Measurements from ENCODE around the gene POGK. TPM values are rescaled to one million over a fixed set of nuclear protein-coding genes. Genes with fewer than 3 reads are reported as not detected.

Gene POGK
- total RNA-seq, 1 experiment from 2014 or later = 38.3 TPM

GRCh38 chr1:166858726-166859419, 19.6 kb downstream of the POGK start:
- TF ChIP-seq EZH2 (IDR thresholded peaks at IDR 0.05; ENCODE audit: low read length, unreplicated experiment) (no peak), EZH2phosphoT487 (IDR thresholded peaks at IDR 0.05; ENCODE audit: borderline replicate concordance, low read length) (no peak)
- TF ChIP-seq, protein P1, sequence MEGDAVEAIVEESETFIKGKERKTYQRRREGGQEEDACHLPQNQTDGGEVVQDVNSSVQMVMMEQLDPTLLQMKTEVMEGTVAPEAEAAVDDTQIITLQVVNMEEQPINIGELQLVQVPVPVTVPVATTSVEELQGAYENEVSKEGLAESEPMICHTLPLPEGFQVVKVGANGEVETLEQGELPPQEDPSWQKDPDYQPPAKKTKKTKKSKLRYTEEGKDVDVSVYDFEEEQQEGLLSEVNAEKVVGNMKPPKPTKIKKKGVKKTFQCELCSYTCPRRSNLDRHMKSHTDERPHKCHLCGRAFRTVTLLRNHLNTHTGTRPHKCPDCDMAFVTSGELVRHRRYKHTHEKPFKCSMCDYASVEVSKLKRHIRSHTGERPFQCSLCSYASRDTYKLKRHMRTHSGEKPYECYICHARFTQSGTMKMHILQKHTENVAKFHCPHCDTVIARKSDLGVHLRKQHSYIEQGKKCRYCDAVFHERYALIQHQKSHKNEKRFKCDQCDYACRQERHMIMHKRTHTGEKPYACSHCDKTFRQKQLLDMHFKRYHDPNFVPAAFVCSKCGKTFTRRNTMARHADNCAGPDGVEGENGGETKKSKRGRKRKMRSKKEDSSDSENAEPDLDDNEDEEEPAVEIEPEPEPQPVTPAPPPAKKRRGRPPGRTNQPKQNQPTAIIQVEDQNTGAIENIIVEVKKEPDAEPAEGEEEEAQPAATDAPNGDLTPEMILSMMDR (conservative IDR thresholded peaks at IDR 0.05; ENCODE audit: low read depth, low read length) = no peak
- Histone ChIP-seq H3K36me3 (ENCODE audit: low read depth, low read length) (peaks cover 78% of the 10 kb centered on the region), H3K4me3 (ENCODE audit: low read length) (no peak overlapping the region)

DNA sequence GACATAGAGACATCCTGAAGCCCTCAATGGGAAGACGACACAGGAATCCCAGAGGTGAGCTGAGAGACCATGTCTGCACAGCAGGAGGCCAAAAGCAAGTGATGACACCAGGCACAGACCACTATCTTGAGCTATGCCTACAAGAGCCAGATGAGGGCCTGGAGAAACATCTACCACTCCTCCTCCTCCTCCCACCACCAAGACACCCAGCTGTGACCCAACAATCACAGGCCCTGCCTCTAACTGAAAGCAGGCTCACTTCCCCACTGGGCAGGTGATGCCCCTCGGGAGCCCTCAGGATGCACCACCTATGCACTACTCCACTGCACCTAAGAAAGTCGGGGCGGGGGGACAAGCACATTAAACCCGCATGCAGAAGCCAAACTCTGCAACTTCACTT, 20.3 kb downstream of the POGK start:
- DNase-seq (no peak), ATAC-seq (no peak)
- Histone ChIP-seq H4K20me1 (ENCODE audit: low read length) (no peaks in the 10 kb centered on the region), H3K9ac (ENCODE audit: low read length) (no peak overlapping the region), H3F3A (ENCODE audit: low read length, unreplicated experiment) (no peaks in the 10 kb centered on the region), H3K79me2 (ENCODE audit: low read length) (no peaks in the 10 kb centered on the region), H3K27ac (ENCODE audit: low read length) (no peak overlapping the region), H3K36me3 (ENCODE audit: low read depth, low read length) (peaks cover 78% of the 10 kb centered on the region), H3K27me3 (ENCODE audit: low read length) (no peaks in the 10 kb centered on the region), H3K9me3 (ENCODE audit: low read length) (no peaks in the 10 kb centered on the region), H3K4me2 (ENCODE audit: low read length) (no peak overlapping the region), H3K9me2 (replicated peaks; ENCODE audit: low read length) (no peaks in the 10 kb centered on the region), H2AFZ (ENCODE audit: low read length) (no peak overlapping the region), H3K4me1 (ENCODE audit: insufficient read depth, low read length) (no peaks in the 10 kb centered on the region), H3K4me3 (ENCODE audit: low read length) (no peak overlapping the region)
- no TSS peak for BruUV-seq (replicated peaks)
- CTCF ChIA-PET = no interaction called here
- POLR2A ChIA-PET (ENCODE audit: unreplicated experiment) = no interaction called here
- TF ChIP-seq EZH2phosphoT487 (IDR thresholded peaks at IDR 0.05; ENCODE audit: borderline replicate concordance, low read length) (no peak), EZH2 (IDR thresholded peaks at IDR 0.05; ENCODE audit: low read length, unreplicated experiment) (no peak)
- TF ChIP-seq, protein P1 (conservative IDR thresholded peaks at IDR 0.05; ENCODE audit: low read depth, low read length) = no peak
- intact Hi-C loops (cut with micrococcal nuclease) = no loop called here

More at GRCh38 chr1:166858726-166859419, 19.6 kb downstream of the POGK start:
- no peaks in the 10 kb centered on the region for H3K79me2 ChIP-seq (ENCODE audit: low read length)
- ATAC-seq (no peak), DNase-seq (no peak)
- no peak overlapping the region for H3K4me2 ChIP-seq (ENCODE audit: low read length)
- H3K4me1 ChIP-seq (ENCODE audit: insufficient read depth, low read length) = no peaks in the 10 kb centered on the region
- H3K9me3 ChIP-seq (ENCODE audit: low read length) = no peaks in the 10 kb centered on the region
- BruUV-seq (replicated peaks) = no TSS peak
- H4K20me1 ChIP-seq (ENCODE audit: low read length) = no peaks in the 10 kb centered on the region
- no peaks in the 10 kb centered on the region for H3K9me2 ChIP-seq (replicated peaks; ENCODE audit: low read length)
- ChIA-PET CTCF (no interaction called here), POLR2A (ENCODE audit: unreplicated experiment) (no interaction called here)
- no peak overlapping the region for H2AFZ ChIP-seq (ENCODE audit: low read length)
- H3K27me3 ChIP-seq (ENCODE audit: low read length) = no peaks in the 10 kb centered on the region
- no peak overlapping the region for H3K9ac ChIP-seq (ENCODE audit: low read length)
- intact Hi-C loops (cut with micrococcal nuclease) = no loop called here
- no peak overlapping the region for H3K27ac ChIP-seq (ENCODE audit: low read length)
- H3F3A ChIP-seq (ENCODE audit: low read length, unreplicated experiment) = no peaks in the 10 kb centered on the region

- H3K79me2 ChIP-seq (ENCODE audit: low read length) = peaks cover 14% of the 10 kb centered on the region
These were observed 26.7 kb downstream of the POGK start for GRCh38 chr1:166865926-166866325.

More at GRCh38 chr1:166865926-166866325, 26.7 kb downstream of the POGK start:
- H3F3A ChIP-seq (ENCODE audit: low read length, unreplicated experiment) = no peaks in the 10 kb centered on the region
- H3K4me1 ChIP-seq (ENCODE audit: insufficient read depth, low read length) = no peaks in the 10 kb centered on the region
- H3K27ac ChIP-seq (ENCODE audit: low read length) = no peak overlapping the region
- TF ChIP-seq, protein P1 (conservative IDR thresholded peaks at IDR 0.05; ENCODE audit: low read depth, low read length) = no peak
- no peak for TF ChIP-seq EZH2 (IDR thresholded peaks at IDR 0.05; ENCODE audit: low read length, unreplicated experiment)
- no peak for TF ChIP-seq EZH2phosphoT487 (IDR thresholded peaks at IDR 0.05; ENCODE audit: borderline replicate concordance, low read length)
- BruUV-seq (replicated peaks) = no TSS peak
- ChIA-PET CTCF (no interaction called here), POLR2A (ENCODE audit: unreplicated experiment) (no interaction called here)
- H3K36me3 ChIP-seq (ENCODE audit: low read depth, low read length) = peaks cover 57% of the 10 kb centered on the region
- no peak for ATAC-seq
- peaks cover 11% of the 10 kb centered on the region; the same call in 1 of the 2 replicates for H4K20me1 ChIP-seq (ENCODE audit: low read length)
- no peak overlapping the region for H2AFZ ChIP-seq (ENCODE audit: low read length)
- no peak overlapping the region for H3K4me2 ChIP-seq (ENCODE audit: low read length)
- intact Hi-C loops (cut with micrococcal nuclease) = no loop called here
- no peak overlapping the region for H3K4me3 ChIP-seq (ENCODE audit: low read length)
- H3K9me3 ChIP-seq (ENCODE audit: low read length) = no peaks in the 10 kb centered on the region
- H3K27me3 ChIP-seq (ENCODE audit: low read length) = no peaks in the 10 kb centered on the region
- no peak for DNase-seq
- H3K9me2 ChIP-seq (replicated peaks; ENCODE audit: low read length) = no peaks in the 10 kb centered on the region
- H3K9ac ChIP-seq (ENCODE audit: low read length) = no peak overlapping the region
